GM13976 (cell line): ENCODE data around the gene MYLK3.

Experiments
- DNase-seq: peaks from one replicate; pipeline ENCODE4 v3.0.0; 2012; ENCODE audit warnings: low spot score
- in situ Hi-C: fragments of 300-500 bp; cut with MboI; formaldehyde crosslinking; loops from one replicate; pipeline ENCODE4 v1.12.0; 2022; ENCODE audit warnings: low sequenced_read_pairs, mixed read lengths, inconsistent platforms; ENCODE audit not compliant: unreplicated experiment
- TF ChIP-seq, protein P1 (sequence below): IDR thresholded peaks from 2 replicates; pipeline ENCODE4 v1.5.1; 2012; ENCODE audit warnings: borderline replicate concordance, mild to moderate bottlenecking; ENCODE audit not compliant: insufficient read depth; ENCODE audit errors: extremely low read depth, missing control alignments, control extremely low read depth

The MYLK3 gene

DNA sequence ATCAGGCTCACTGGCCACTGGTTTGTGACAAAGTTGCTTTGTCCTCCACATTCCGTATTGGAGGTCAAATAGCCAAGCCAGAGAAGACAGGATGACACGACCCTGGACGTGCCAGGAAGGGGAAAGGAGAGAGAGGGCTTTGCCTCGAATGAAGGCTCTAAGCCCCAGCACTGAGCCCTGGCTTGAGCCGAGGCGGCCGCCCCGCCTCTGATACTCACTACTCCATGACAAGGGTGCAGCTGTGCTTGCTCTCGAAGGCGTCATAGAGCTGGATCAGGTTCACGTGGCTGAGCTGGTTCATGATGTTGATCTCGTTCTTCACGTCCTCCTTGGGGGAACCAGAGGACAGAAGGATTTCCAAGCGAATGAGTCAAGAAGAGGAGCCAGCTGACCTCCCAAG lies 19.3 kb downstream of the MYLK3 start:
- in situ Hi-C loops, result no loop called here
- no peak for DNase-seq

DNA sequence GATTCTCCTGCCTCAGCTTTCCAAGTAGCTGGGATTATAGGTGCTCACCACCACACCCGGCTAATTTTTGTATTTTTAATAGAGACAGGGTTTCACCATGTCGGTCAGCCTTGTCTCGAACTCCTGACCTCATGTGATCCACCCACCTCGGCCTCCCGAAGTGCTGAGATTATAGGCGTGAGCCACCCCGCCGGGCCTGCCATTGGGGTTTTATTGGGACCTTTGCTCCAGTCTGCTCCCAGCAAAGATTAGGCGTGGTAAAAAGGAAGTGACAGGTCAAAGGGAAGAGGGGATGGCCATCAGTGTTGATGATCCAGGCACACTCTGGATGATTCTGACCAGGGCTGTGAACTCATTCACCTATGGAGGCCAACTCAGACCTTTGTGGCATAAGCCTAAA lies 20.5 kb downstream of the MYLK3 start:
- in situ Hi-C loops, result no loop called here
- DNase-seq, result no peak
- TF ChIP-seq, protein P1, sequence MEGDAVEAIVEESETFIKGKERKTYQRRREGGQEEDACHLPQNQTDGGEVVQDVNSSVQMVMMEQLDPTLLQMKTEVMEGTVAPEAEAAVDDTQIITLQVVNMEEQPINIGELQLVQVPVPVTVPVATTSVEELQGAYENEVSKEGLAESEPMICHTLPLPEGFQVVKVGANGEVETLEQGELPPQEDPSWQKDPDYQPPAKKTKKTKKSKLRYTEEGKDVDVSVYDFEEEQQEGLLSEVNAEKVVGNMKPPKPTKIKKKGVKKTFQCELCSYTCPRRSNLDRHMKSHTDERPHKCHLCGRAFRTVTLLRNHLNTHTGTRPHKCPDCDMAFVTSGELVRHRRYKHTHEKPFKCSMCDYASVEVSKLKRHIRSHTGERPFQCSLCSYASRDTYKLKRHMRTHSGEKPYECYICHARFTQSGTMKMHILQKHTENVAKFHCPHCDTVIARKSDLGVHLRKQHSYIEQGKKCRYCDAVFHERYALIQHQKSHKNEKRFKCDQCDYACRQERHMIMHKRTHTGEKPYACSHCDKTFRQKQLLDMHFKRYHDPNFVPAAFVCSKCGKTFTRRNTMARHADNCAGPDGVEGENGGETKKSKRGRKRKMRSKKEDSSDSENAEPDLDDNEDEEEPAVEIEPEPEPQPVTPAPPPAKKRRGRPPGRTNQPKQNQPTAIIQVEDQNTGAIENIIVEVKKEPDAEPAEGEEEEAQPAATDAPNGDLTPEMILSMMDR, result no peak

More for the DNA sequence above, 19.3 kb downstream of the MYLK3 start:
- TF ChIP-seq, protein P1, result no peak

DNA sequence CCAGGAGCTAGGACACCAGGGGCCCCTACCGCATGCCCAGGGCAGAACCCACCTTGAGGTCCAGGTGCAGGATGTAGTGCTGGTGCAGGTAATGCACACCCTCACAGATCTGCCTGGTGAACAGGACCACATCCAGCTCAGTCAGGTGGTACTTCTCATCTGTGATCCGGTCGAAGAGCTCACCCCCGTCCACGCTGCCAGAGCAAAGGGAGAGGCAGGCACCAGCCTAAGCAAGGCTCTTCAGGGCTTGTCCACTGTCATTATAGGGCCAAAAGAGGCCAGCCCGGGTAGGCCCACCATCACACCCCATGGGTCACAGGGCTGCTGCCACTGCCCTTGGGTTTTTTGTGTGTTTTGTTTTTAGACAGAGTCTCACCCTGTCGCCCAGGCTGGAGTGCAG lies 21.0 kb downstream of the MYLK3 start:
- TF ChIP-seq, protein P1, result no peak
- no peak for DNase-seq
- in situ Hi-C loops, result no loop called here

DNA sequence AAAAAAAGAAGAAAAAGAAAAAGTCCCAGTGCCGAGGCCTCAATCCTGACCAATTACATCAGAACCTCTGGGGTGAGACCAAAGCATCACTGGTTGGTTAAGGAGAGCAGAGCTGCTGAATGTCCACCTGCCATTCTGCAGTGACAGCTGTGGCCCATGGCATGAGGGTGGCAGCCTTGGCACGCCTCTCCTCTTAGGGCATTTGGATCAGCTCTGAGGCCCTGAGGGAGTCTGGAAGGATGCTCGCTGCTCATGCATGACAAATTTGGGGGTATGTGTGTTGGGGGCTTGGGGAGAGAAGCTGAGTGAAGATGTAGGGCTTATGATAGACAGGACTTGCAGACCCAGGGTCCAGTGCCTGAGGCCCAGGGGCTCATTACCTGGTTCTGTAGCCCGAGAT lies 26.3 kb downstream of the MYLK3 start:
- DNase-seq, result no peak
- in situ Hi-C loops, result no loop called here
- TF ChIP-seq, protein P1, result no peak

DNA sequence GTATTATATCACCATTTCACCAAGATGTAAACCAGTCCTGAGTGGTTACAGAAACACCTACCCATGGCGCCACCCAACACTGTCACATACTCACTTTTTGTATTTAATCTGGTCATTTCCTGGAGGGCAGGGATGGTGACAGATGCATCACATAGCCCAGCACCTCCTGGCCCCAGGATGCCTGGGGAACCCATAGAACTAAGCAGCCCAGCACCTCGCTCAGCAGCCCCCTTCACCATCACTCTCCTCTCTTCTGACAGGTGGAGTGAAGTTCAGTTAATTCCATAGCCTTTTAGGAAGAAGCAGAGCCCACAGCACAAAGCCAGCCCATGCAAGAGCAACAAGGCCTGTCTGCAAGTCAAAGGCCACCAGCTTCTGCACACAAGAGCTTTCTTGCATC lies 27.5 kb downstream of the MYLK3 start:
- no peak for DNase-seq
- in situ Hi-C loops, result no loop called here
- TF ChIP-seq, protein P1, result no peak

DNA sequence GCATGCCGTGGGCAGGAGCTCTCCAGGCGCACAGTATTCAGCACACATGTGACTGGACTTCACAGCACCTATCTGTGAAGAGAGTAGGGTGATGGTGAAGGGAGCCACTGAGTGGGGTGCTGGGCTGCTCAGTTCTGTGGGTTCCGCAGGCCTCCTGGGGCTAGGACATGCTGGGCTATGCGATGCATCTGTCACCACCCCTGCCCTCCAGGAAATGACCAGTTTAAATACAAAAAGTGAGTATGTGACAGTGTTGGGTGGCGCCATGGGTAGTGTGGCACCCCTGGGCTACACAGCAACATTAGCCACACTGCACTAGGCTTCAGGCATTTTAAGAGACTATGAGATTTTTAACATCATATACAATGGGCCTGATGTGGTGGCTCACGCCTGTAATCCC lies 28.6 kb downstream of the MYLK3 start:
- in situ Hi-C loops, result no loop called here
- DNase-seq, result no peak
- TF ChIP-seq, protein P1, result no peak

DNA sequence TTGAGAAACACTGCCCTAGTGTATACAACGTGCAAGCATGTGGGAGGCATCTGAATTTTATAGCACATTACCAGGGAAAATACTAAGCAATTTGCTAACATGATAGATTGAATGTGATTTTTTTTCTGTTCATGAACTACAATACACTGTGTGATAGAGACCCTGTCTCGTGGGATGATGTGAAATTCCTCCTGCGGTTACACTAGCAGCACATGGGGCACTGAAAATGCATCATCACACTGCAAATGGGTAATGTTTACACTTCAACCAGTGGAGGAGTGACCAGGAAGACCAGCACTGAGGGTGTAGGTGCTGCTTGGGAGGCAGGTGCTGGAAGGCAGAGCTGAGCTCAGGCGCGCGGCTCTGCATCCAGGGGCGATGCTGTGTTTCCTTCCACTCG lies 29.9 kb downstream of the MYLK3 start:
- TF ChIP-seq, protein P1, result no peak
- no peak for DNase-seq
- in situ Hi-C loops, result no loop called here
